Right lobe of liver (tissue), 6 donors: ENCODE measurements around the gene RHOC. TPM values are rescaled to one million over a fixed set of nuclear protein-coding genes. Genes with fewer than 3 reads are reported as not detected.

Experiments used
- ATAC-seq, 4 donors: fragments of 200-7000 bp; cut with Tn5 transposase; one replicate each; pipeline ENCODE4 v1.9.1; 2020; ENCODE audit warnings: mild to moderate bottlenecking in 4 of 4, moderate library complexity in 4 of 4
- DNase-seq, 3 donors: peaks; one replicate each; pipeline ENCODE4 v3.0.0-alpha.2; 2020
- H3K27ac ChIP-seq, 3 donors: fragments of 200-600 bp; one replicate each; pipeline ENCODE4 v1.8.0; 2022
- H3K27me3 ChIP-seq, 2 donors: fragments of 200-600 bp; one replicate each; pipeline ENCODE4 v1.8.0; 2022
- H3K36me3 ChIP-seq, 4 donors: fragments of 200-600 bp; sonication (generic) in 1 of 4; one replicate each; pipeline versions ENCODE4 v1.5.1 to v1.8.0; 2017 to 2022; ENCODE audit warnings: control low read depth in 1 of 4
- H3K4me1 ChIP-seq, 4 donors: fragments of 200-600 bp; sonication (generic) in 1 of 4; one replicate each; pipeline versions ENCODE4 v1.5.1 to v1.8.0; 2017 to 2022; ENCODE audit warnings: control low read depth in 1 of 4
- H3K4me3 ChIP-seq, 3 donors: fragments of 200-600 bp; one replicate each; pipeline ENCODE4 v1.8.0; 2022
- H3K9me3 ChIP-seq, 4 donors: fragments of 200-600 bp; sonication (generic) in 1 of 4; one replicate each; pipeline versions ENCODE4 v1.5.1 to v1.8.0; 2017 to 2022; ENCODE audit warnings: control low read depth in 1 of 4
- POLR2A ChIP-seq: fragments of 450-650 bp; IDR thresholded peaks from one replicate; pipeline ENCODE4 v1.6.1; 2017; ENCODE audit warnings: antibody characterized with exemption, mild to moderate bottlenecking
- WGBS: methylation state at CpG from one replicate; pipeline ENCODE4 v1.1.6; 2018; ENCODE audit warnings: low coverage, low lambda C conversion rate; ENCODE audit not compliant: insufficient coverage; ENCODE audit errors: missing lambda C conversion rate; 5-methylcytosine and 5-hydroxymethylcytosine counted together
- intact Hi-C, 2 donors: fragments of 100-400 bp; cut with DNase I; formaldehyde crosslinking; loops; one replicate each; pipeline versions ENCODE4 v1.11.2 to v1.14.1; 2022
- long read RNA-seq: library from polyadenylated mRNA; unstranded; transcript quantifications from one replicate; pipeline ENCODE4 v2.0.0, GENCODE V29; 2019
- total RNA-seq, 6 experiments: library from RNA; depleted of rRNA in 2 of 6; stranded (reverse); fragments of >200 nt in 2 of 6; fragmentation: NEBNext Ultra II Directional in 3 of 6; extraction: Animal tissue kit (Norgen Biotek cat#: 25700) in 3 of 6; gene quantifications; one replicate each; pipeline versions ENCODE4 v1.1.0 to v1.2.4, GENCODE V29; 2016 to 2023
- TF ChIP-seq, protein P1 (sequence below), 4 donors: fragments of 200-600 bp in 3 of 4; fragments of 450-650 bp in 1 of 4; IDR thresholded peaks; one replicate each; pipeline versions ENCODE4 v1.5.1 to v1.8.0; 2016 to 2022; ENCODE audit warnings: antibody characterized with exemption in 4 of 4, mild to moderate bottlenecking in 2 of 4
- donor health status: DM: no; HTN: yes; CAD: no.
- donor health status: DM: no; HTN: no; CAD: no.
- donor health status: DM: no; HTN: no; CAD: no.
- donor health status: DM: no; HTN: yes; CAD: no.
- donor health status: DM: no; HTN: yes; CAD: no.

The RHOC gene
- 100 to 1,000 TPM in 3 of 6 experiments, 10 to 100 TPM in 3; 47.9 to 207 (median 107) TPM for total RNA-seq
- long read RNA-seq, transcript RHOC-208 (5 exons, 1,355 nt) = minor isoform, 17 of 45 reads
- long read RNA-seq, transcript RHOC-202 (6 exons, 1,418 nt) = major isoform, 23 of 45 reads
- long read RNA-seq, partial matches to known transcripts = 2 of 45 reads
- long read RNA-seq, other reads (novel, unspliced or antisense) = 3 of 45 reads

- 2% methylated on average over 15 of the region's 61 CpGs for WGBS
Measured at GRCh38 chr1:112706505-112707220, at the start of gene RHOC. RHOC (minus strand) TSS chr1:112707127; CDS start chr1:112703799, 3,328 bp downstream.

DNA sequence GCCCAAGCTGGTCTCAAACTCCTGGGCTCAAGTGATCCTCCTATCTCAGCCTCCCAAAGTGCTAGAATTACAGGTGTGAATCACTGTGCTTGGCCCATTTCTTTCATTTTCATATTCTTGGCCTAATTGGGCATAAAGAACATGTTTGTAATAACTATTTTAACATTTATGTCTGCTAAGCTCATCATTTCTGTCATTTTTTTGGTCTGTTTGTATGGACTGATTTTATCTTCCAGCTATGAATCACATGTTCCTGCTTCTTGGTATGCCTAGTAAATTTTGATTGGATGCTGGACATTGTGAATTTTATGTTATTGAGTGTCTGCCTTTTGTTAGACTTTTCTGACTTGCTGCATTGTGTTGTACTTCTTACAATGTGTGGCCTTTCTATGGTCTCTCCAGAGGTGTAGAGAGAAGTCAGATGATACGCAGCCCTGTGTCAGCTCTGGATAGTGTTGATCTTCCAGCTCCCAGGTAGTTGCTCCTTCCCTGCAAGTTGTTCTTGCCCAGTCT lies 47.2 kb upstream of the RHOC start:
- Histone ChIP-seq H3K9me3 (no peaks in the 10 kb centered on the region), H3K36me3 (no peaks in the 10 kb centered on the region), H3K27me3 (no peaks in the 10 kb centered on the region), H3K4me3 (no peak overlapping the region), H3K27ac (no peak overlapping the region), H3K4me1 (no peaks in the 10 kb centered on the region)
- intact Hi-C loops = no loop called here
- DNase-seq = no peak
- ATAC-seq = no peak
- WGBS = 44% methylated on average over 1 of the region's 1 CpG
- no peak for TF ChIP-seq POLR2A
- TF ChIP-seq, protein P1, sequence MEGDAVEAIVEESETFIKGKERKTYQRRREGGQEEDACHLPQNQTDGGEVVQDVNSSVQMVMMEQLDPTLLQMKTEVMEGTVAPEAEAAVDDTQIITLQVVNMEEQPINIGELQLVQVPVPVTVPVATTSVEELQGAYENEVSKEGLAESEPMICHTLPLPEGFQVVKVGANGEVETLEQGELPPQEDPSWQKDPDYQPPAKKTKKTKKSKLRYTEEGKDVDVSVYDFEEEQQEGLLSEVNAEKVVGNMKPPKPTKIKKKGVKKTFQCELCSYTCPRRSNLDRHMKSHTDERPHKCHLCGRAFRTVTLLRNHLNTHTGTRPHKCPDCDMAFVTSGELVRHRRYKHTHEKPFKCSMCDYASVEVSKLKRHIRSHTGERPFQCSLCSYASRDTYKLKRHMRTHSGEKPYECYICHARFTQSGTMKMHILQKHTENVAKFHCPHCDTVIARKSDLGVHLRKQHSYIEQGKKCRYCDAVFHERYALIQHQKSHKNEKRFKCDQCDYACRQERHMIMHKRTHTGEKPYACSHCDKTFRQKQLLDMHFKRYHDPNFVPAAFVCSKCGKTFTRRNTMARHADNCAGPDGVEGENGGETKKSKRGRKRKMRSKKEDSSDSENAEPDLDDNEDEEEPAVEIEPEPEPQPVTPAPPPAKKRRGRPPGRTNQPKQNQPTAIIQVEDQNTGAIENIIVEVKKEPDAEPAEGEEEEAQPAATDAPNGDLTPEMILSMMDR (IDR thresholded peaks at IDR 0.05) = no peak

More at GRCh38 chr1:112706505-112707220, at the start of gene RHOC:
- no peaks in the 10 kb centered on the region for H3K9me3 ChIP-seq
- ATAC-seq (peak; percentile 70 to 89 (median 86)), DNase-seq (peak; percentile 79 to 84 (median 80))
- H3K27me3 ChIP-seq = no peaks in the 10 kb centered on the region
- H3K27ac ChIP-seq = peak within 1 kb of the TSS; percentile 83 to 97 (median 89)
- peaks cover 0 to 28% (median 11%) of the 10 kb centered on the region in 4 donors for H3K4me1 ChIP-seq
- intact Hi-C loops = loop anchor here in 1 of 2 donors (10.0 kb wide), 2 partner anchors 82 to 202 kb away; partner anchors contain the start of gene WNT2B
- H3K36me3 ChIP-seq = peaks cover 0 to 10% (median 0%) of the 10 kb centered on the region in 4 donors
- TF ChIP-seq, protein P1 (IDR thresholded peaks at IDR 0.05) = no peak
- peak; percentile 90 for TF ChIP-seq POLR2A
- H3K4me3 ChIP-seq = peak within 1 kb of the TSS; percentile 85 to 99 (median 99)

DNA sequence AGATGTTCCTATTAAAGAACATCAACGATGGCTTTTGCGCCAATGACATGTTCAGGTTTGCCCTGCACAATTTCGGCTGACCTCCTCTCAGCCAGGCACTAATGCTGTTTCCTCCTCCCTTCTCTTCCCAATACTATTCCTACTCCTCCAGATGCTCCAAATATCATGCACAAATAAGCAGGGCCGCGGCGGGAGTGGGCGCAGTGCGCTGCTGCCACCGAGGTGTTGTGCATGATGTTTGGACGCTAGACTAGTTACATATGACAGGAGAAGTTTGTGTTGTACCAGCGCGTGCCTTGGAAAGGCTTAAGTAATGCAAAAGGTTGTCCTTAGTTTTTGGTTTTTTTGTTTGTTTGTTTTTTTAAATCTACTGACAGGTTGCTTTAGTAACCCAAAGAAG lies 41.5 kb upstream of the RHOC start:
- Histone ChIP-seq H3K27me3 (peaks cover 0 to 9% of the 10 kb centered on the region in 2 donors), H3K36me3 (no peaks in the 10 kb centered on the region), H3K4me3 (no peak overlapping the region), H3K27ac (no peak overlapping the region), H3K9me3 (no peaks in the 10 kb centered on the region), H3K4me1 (no peaks in the 10 kb centered on the region)
- DNase-seq (no peak), ATAC-seq (no peak)
- TF ChIP-seq POLR2A = no peak
- TF ChIP-seq, protein P1 (IDR thresholded peaks at IDR 0.05) = no peak
- intact Hi-C loops = no loop called here
- WGBS = 81% methylated on average over 12 of the region's 12 CpGs

DNA sequence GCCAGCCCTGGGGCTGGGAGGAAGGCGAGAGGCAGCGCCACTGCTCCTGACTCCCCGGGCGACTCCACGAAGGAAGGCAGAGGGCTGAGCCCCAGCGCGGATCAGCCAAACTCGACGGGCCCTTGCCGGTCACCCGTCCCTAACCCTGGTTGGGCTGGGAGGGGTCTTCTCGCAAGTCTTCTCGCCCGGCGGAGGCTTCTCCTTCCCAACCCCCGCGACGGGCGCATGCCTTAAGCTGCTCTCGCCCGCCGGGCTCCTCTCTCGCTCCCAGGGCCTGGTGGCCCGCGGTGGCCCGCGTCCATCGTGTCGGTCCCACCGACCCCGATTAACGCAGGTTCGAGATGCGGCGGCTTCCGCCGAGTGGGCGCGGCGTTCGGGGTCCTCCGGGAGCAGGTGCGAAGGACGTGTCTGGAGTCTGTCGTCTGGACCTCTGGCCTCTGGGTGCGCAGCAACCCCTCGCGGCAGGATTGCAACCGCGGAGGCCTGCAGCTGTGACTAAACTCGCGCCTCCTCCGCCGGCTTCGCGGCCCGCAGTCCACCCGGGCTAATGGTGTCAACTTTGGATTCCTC lies 37.2 kb upstream of the RHOC start:
- Histone ChIP-seq H3K4me1 (no peaks in the 10 kb centered on the region), H3K4me3 (no peak overlapping the region), H3K27ac (no peak overlapping the region), H3K27me3 (peaks cover 0 to 12% of the 10 kb centered on the region in 2 donors), H3K36me3 (no peaks in the 10 kb centered on the region), H3K9me3 (no peaks in the 10 kb centered on the region)
- intact Hi-C loops = no loop called here
- 20% methylated on average over 2 of the region's 58 CpGs for WGBS
- TF ChIP-seq, protein P1 (IDR thresholded peaks at IDR 0.05) = peak in 1 of 4 donors; percentile 13
- TF ChIP-seq POLR2A = no peak
- DNase-seq = no peak
- ATAC-seq = peak; percentile 25 to 50 (median 36)
